ENCODE measurements around the gene PLCH1.

GRCh38 chr3:155744010-155744625 is 753 bp downstream of the PLCH1 start:
- TF ChIP-seq CTCF (IDR thresholded peaks at IDR 0.05) (no peak), POLR2A (IDR thresholded peaks at IDR 0.05) (no peak)
